ENCODE results near the gene HSP90AB1. TPM values are rescaled to one million over a fixed set of nuclear protein-coding genes. Genes with fewer than 3 reads are reported as not detected.

Gene HSP90AB1
- total RNA-seq, 3 donors from 2014 or later = 322 to 593 (median 399) TPM

GRCh38 chr6:44261581-44261980, 14.7 kb downstream of the HSP90AB1 start:
- no peak for TF ChIP-seq CTCF (IDR thresholded peaks at IDR 0.05)
- Histone ChIP-seq H3K36me3 (ENCODE audit: low read depth) (no peaks in the 10 kb centered on the region), H3K4me3 (no peak overlapping the region), H3K4me1 (ENCODE audit: low read depth) (peaks cover 24% of the 10 kb centered on the region), H3K9me3 (no peaks in the 10 kb centered on the region)
- ATAC-seq (no peak), DNase-seq (no peak)
- intact Hi-C loops (cut with DNase I, micrococcal nuclease) = no loop called here

GRCh38 chr6:44262467-44263353, 15.8 kb downstream of the HSP90AB1 start:
- Histone ChIP-seq H3K36me3 (ENCODE audit: low read depth) (no peaks in the 10 kb centered on the region), H3K4me3 (no peak overlapping the region), H3K4me1 (ENCODE audit: low read depth) (peaks cover 20% of the 10 kb centered on the region), H3K9me3 (no peaks in the 10 kb centered on the region)
- ATAC-seq (no peak), DNase-seq (no peak)
- TF ChIP-seq CTCF (IDR thresholded peaks at IDR 0.05) = no peak
- intact Hi-C loops (cut with DNase I, micrococcal nuclease) = no loop called here

- no peaks in the 10 kb centered on the region for H3K9me3 ChIP-seq
- peak; percentile 32 for ATAC-seq
- DNase-seq = peak in 2 of 3 donors; percentile 50 to 68
- intact Hi-C loops (cut with DNase I, micrococcal nuclease) = no loop called here
- TF ChIP-seq CTCF (IDR thresholded peaks at IDR 0.05) = no peak
- no peak overlapping the region for H3K4me3 ChIP-seq
- H3K4me1 ChIP-seq (ENCODE audit: low read depth) = peaks cover 17% of the 10 kb centered on the region
- H3K36me3 ChIP-seq (ENCODE audit: low read depth) = no peaks in the 10 kb centered on the region
Measured at GRCh38 chr6:44263354-44264100, 16.6 kb downstream of the HSP90AB1 start.

- H3K36me3 ChIP-seq (ENCODE audit: low read depth) = no peaks in the 10 kb centered on the region
- peak; percentile 60 to 87 (median 72) for DNase-seq
- H3K9me3 ChIP-seq = no peaks in the 10 kb centered on the region
- TF ChIP-seq CTCF (IDR thresholded peaks at IDR 0.05) = no peak
- intact Hi-C loops (cut with DNase I, micrococcal nuclease) = loop anchor here (5.0 kb wide), 1 partner anchor 73 kb away; no protein-coding TSS in a partner anchor
- H3K4me3 ChIP-seq = peak overlapping the region; percentile 30
- peaks cover 17% of the 10 kb centered on the region for H3K4me1 ChIP-seq (ENCODE audit: low read depth)
- peak; percentile 54 for ATAC-seq
Measured at GRCh38 chr6:44264154-44265006, 17.5 kb downstream of the HSP90AB1 start.

All from mucosa of descending colon (tissue), 3 donors.